HEK293 (cell line): Measurements from ENCODE around the gene SAP130.

ENCODE experiments used
- CTCF ChIA-PET: fragments of 350-600 bp; formaldehyde crosslinking; extraction: SDS; loops from one replicate; lab custom pipeline; 2021; ENCODE audit warnings: antibody characterized with exemption; lab: Yijun Ruan, JAX
- POLR2A ChIA-PET: fragments of 300-600 bp; formaldehyde crosslinking; extraction: SDS; loops from one replicate; lab custom pipeline; 2020; ENCODE audit warnings: antibody characterized with exemption, inconsistent platforms; lab: Yijun Ruan, JAX
- H3K27ac ChIP-seq: fragments of 200-500 bp; sonication (Bioruptor generic); 2 replicates; pipeline ENCODE4 v1.5.1; 2014; ENCODE audit warnings: low read depth, low read length, control low read depth, inconsistent platforms; ENCODE audit errors: extremely low read depth
- H3K36me3 ChIP-seq, 2 experiments: fragments of 200-500 bp in 1 of 2; sonication (Bioruptor generic) in 1 of 2; 1 replicate in 1 of 2; 2 replicates in 1 of 2; pipeline ENCODE4 v1.5.1; 2014 to 2017; ENCODE audit warnings: inconsistent platforms in 2 of 2, low read length in 2 of 2; ENCODE audit not compliant: control insufficient read depth in 2 of 2, insufficient read depth in 1 of 2
- H3K4me1 ChIP-seq: fragments of 200-500 bp; sonication (Bioruptor generic); 2 replicates; pipeline ENCODE4 v1.5.1; 2014; ENCODE audit warnings: mild to moderate bottlenecking, low read length, inconsistent platforms; ENCODE audit not compliant: control insufficient read depth, insufficient read depth
- H3K4me3 ChIP-seq: 2 replicates; pipeline ENCODE4 v1.5.1; 2011; ENCODE audit warnings: low read depth, mild to moderate bottlenecking, control low read depth, low read length, moderate library complexity
- H3K9me3 ChIP-seq: fragments of 200-500 bp; sonication (Bioruptor generic); 2 replicates; pipeline ENCODE4 v1.5.1; 2014; ENCODE audit warnings: low read depth, low read length, inconsistent platforms; ENCODE audit not compliant: control insufficient read depth, insufficient read depth
- FEZF1 ChIP-seq: fragments of 450-650 bp; formaldehyde crosslinking; IDR thresholded peaks from 2 replicates; pipeline ENCODE4 v1.5.1; 2016; ENCODE audit warnings: missing biosample characterization, missing genetic modification characterization
- ZBTB1 ChIP-seq: fragments of 450-650 bp; formaldehyde crosslinking; IDR thresholded peaks from 2 replicates; pipeline ENCODE4 v1.5.1; 2016; ENCODE audit warnings: missing biosample characterization, missing genetic modification characterization
- ZNF175 ChIP-seq: fragments of 450-650 bp; formaldehyde crosslinking; IDR thresholded peaks from 2 replicates; pipeline ENCODE4 v1.5.1; 2016; ENCODE audit warnings: missing biosample characterization, missing genetic modification characterization
- ZNF214 ChIP-seq: fragments of 450-650 bp; formaldehyde crosslinking; IDR thresholded peaks from 2 replicates; pipeline ENCODE4 v1.5.1; 2017; ENCODE audit warnings: missing biosample characterization, mild to moderate bottlenecking, missing genetic modification characterization, borderline replicate concordance
- ZNF221 ChIP-seq: fragments of 450-650 bp; formaldehyde crosslinking; IDR thresholded peaks from 2 replicates; pipeline ENCODE4 v1.5.1; 2017; ENCODE audit warnings: missing biosample characterization, missing genetic modification characterization, borderline replicate concordance
- ZNF24 ChIP-seq: fragments of 450-650 bp; formaldehyde crosslinking; IDR thresholded peaks from 2 replicates; pipeline ENCODE4 v1.5.1; 2016; ENCODE audit warnings: missing biosample characterization, missing genetic modification characterization
- ZNF324 ChIP-seq: fragments of 450-650 bp; formaldehyde crosslinking; IDR thresholded peaks from 2 replicates; pipeline ENCODE4 v1.5.1; 2016; ENCODE audit warnings: missing biosample characterization, missing genetic modification characterization
- ZNF341 ChIP-seq: fragments of 450-650 bp; formaldehyde crosslinking; IDR thresholded peaks from 2 replicates; pipeline ENCODE4; 2016; ENCODE audit warnings: low read depth, missing biosample characterization, missing genetic modification characterization
- ZNF433 ChIP-seq: fragments of 450-650 bp; formaldehyde crosslinking; IDR thresholded peaks from 2 replicates; pipeline ENCODE4 v1.5.1; 2016; ENCODE audit warnings: missing biosample characterization, missing genetic modification characterization, low read depth
- ZNF501 ChIP-seq: fragments of 450-650 bp; formaldehyde crosslinking; IDR thresholded peaks from 2 replicates; pipeline ENCODE4 v1.5.1; 2016; ENCODE audit warnings: missing biosample characterization, missing genetic modification characterization
- ZNF660 ChIP-seq: fragments of 450-650 bp; IDR thresholded peaks from 2 replicates; pipeline ENCODE4 v1.5.1; 2018; ENCODE audit warnings: missing biosample characterization, mild to moderate bottlenecking, missing genetic modification characterization
- ZNF777 ChIP-seq: fragments of 450-650 bp; formaldehyde crosslinking; IDR thresholded peaks from 2 replicates; pipeline ENCODE4 v1.5.1; 2017; ENCODE audit warnings: missing biosample characterization, missing genetic modification characterization, borderline replicate concordance
- TF ChIP-seq, protein P1 (sequence below): fragments of 450-650 bp; formaldehyde crosslinking; IDR thresholded peaks from 2 replicates; pipeline ENCODE4 v1.5.1; 2016; ENCODE audit warnings: missing biosample characterization, missing genetic modification characterization
- TF ChIP-seq, protein P2 (sequence below): fragments of 450-650 bp; formaldehyde crosslinking; IDR thresholded peaks from 2 replicates; pipeline ENCODE4 v1.5.1; 2016; ENCODE audit warnings: missing biosample characterization, missing genetic modification characterization

The SAP130 gene

GRCh38 chr2:127986548-127987079, 41.2 kb downstream of the SAP130 start:
- no peak for TF ChIP-seq ZNF175 (tag by site-specific recombination)
- TF ChIP-seq ZNF24 (tag by site-specific recombination): no peak
- TF ChIP-seq ZNF214 (tag by site-specific recombination): no peak
- no peak for TF ChIP-seq ZNF660 (tag by site-specific recombination)
- no peak for TF ChIP-seq ZNF433 (tag by site-specific recombination)
- TF ChIP-seq ZNF501: no peak
- no peak for TF ChIP-seq ZNF221 (tag by site-specific recombination)
- CTCF ChIA-PET: interaction anchor here (0.9 to 1.1 kb wide), 2 partner anchors 11 to 20 kb away, joined by 3 read pairs; no protein-coding TSS in a partner anchor
- Histone ChIP-seq H3K27ac (no peak overlapping the region), H3K36me3 (peaks cover 52 to 86% of the 10 kb centered on the region in 2 experiments), H3K4me1 (no peaks in the 10 kb centered on the region), H3K9me3 (no peaks in the 10 kb centered on the region), H3K4me3 (no peak overlapping the region)
- POLR2A ChIA-PET: no interaction called here

GRCh38 chr2:127985735-127986134, 42.1 kb downstream of the SAP130 start:
- H3K27ac ChIP-seq: no peak overlapping the region
- peaks cover 46 to 88% of the 10 kb centered on the region in 2 experiments for H3K36me3 ChIP-seq
- no peaks in the 10 kb centered on the region for H3K4me1 ChIP-seq
- POLR2A ChIA-PET: no interaction called here
- H3K4me3 ChIP-seq: no peak overlapping the region
- no peaks in the 10 kb centered on the region for H3K9me3 ChIP-seq
- no peak for TF ChIP-seq FEZF1 (tag by site-specific recombination)
- TF ChIP-seq, protein P1, sequence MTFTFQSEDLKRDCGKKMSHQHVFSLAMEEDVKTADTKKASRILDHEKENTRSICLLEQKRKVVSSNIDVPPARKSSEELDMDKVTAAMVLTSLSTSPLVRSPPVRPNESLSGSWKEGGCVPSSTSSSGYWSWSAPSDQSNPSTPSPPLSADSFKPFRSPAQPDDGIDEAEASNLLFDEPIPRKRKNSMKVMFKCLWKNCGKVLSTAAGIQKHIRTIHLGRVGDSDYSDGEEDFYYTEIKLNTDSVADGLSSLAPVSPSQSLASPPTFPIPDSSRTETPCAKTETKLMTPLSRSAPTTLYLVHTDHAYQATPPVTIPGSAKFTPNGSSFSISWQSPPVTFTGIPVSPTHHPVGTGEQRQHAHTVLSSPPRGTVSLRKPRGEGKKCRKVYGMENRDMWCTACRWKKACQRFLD: no peak
- CTCF ChIA-PET: interaction anchor here (0.6 kb wide), 1 partner anchor 113 kb away, joined by 3 read pairs; no protein-coding TSS in a partner anchor

GRCh38 chr2:127985026-127985734, 42.7 kb downstream of the SAP130 start:
- peaks cover 45 to 90% of the 10 kb centered on the region in 2 experiments for H3K36me3 ChIP-seq
- no peaks in the 10 kb centered on the region for H3K4me1 ChIP-seq
- no peak overlapping the region for H3K27ac ChIP-seq
- no peak overlapping the region for H3K4me3 ChIP-seq
- no peaks in the 10 kb centered on the region for H3K9me3 ChIP-seq
- TF ChIP-seq ZBTB1 (tag by site-specific recombination) (no peak), ZNF777 (tag by site-specific recombination) (no peak), ZNF501 (no peak), ZNF341 (tag by site-specific recombination) (no peak), ZNF324 (tag by site-specific recombination) (no peak)
- TF ChIP-seq, protein P2, sequence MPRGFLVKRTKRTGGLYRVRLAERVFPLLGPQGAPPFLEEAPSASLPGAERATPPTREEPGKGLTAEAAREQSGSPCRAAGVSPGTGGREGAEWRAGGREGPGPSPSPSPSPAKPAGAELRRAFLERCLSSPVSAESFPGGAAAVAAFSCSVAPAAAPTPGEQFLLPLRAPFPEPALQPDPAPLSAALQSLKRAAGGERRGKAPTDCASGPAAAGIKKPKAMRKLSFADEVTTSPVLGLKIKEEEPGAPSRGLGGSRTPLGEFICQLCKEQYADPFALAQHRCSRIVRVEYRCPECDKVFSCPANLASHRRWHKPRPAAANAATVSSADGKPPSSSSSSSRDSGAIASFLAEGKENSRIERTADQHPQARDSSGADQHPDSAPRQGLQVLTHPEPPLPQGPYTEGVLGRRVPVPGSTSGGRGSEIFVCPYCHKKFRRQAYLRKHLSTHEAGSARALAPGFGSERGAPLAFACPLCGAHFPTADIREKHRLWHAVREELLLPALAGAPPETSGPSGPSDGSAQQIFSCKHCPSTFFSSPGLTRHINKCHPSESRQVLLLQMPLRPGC (tag by site-specific recombination): no peak
- TF ChIP-seq, protein P1: no peak
- ChIA-PET POLR2A (no interaction called here), CTCF (interaction anchor here (0.6 kb wide), 1 partner anchor 112 kb away, joined by 3 read pairs; no protein-coding TSS in a partner anchor)
